Measurements from ENCODE around the gene KANSL3.
"Not testable (repeated sequence)": the region's sequence is repeated elsewhere in the genome, so short reads cannot be mapped to it uniquely, and the experiment has no call there.

The KANSL3 gene

DNA sequence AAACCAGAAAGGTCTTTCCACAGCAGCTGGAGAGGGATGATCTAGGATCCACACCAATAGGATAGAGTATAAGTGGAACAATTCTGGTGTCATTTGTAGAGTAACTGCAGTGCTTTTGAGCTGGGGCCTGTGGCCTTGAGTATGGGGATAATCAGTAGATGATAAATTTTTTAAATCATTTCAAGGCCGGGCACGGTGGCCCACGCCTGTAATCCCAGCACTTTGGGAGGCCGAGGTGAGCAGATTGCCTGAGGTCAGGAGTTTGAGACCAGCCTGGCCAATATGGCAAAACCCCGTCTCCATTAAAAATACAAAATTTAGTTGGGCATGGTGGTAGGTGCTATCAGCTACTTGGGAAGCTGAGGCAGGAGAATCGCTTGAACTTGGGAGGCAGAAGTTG, 80.7 kb downstream of the KANSL3 start:
- H3K9me3 ChIP-seq (ENCODE audit: control insufficient read depth, insufficient read depth, low read length); H3K36me3 ChIP-seq (ENCODE audit: control insufficient read depth, insufficient read depth, low read length); H3K4me3 ChIP-seq (ENCODE audit: low read depth, low read length); H3K4me1 ChIP-seq (ENCODE audit: control insufficient read depth, insufficient read depth, low read length); H3K27me3 ChIP-seq (ENCODE audit: control insufficient read depth, insufficient read depth, low read length); H3K9ac ChIP-seq (ENCODE audit: low read depth, low read length); H3K27ac ChIP-seq (ENCODE audit: low read depth, low read length): not testable (repeated sequence)

GRCh38 chr2:96556441-96557330, 81.4 kb downstream of the KANSL3 start:
- no peak overlapping the region for H3K9ac ChIP-seq (ENCODE audit: low read depth, low read length)
- no peaks in the 10 kb centered on the region for H3K27me3 ChIP-seq (ENCODE audit: control insufficient read depth, insufficient read depth, low read length)
- H3K4me1 ChIP-seq (ENCODE audit: control insufficient read depth, insufficient read depth, low read length), result no peaks in the 10 kb centered on the region
- H3K4me3 ChIP-seq (ENCODE audit: low read depth, low read length), result no peak overlapping the region
- no peaks in the 10 kb centered on the region for H3K36me3 ChIP-seq (ENCODE audit: control insufficient read depth, insufficient read depth, low read length)
- H3K27ac ChIP-seq (ENCODE audit: low read depth, low read length), result peak overlapping the region; percentile 28
- H3K9me3 ChIP-seq (ENCODE audit: control insufficient read depth, insufficient read depth, low read length), result no peaks in the 10 kb centered on the region

- H3K9ac ChIP-seq (ENCODE audit: low read depth, low read length), result no peak overlapping the region
- H3K9me3 ChIP-seq (ENCODE audit: control insufficient read depth, insufficient read depth, low read length), result no peaks in the 10 kb centered on the region
- no peaks in the 10 kb centered on the region for H3K4me1 ChIP-seq (ENCODE audit: control insufficient read depth, insufficient read depth, low read length)
- no peak overlapping the region for H3K4me3 ChIP-seq (ENCODE audit: low read depth, low read length)
- no peaks in the 10 kb centered on the region for H3K36me3 ChIP-seq (ENCODE audit: control insufficient read depth, insufficient read depth, low read length)
- no peak overlapping the region for H3K27ac ChIP-seq (ENCODE audit: low read depth, low read length)
- no peaks in the 10 kb centered on the region for H3K27me3 ChIP-seq (ENCODE audit: control insufficient read depth, insufficient read depth, low read length)
Observed at GRCh38 chr2:96555146-96555610, 82.9 kb downstream of the KANSL3 start.

DNA sequence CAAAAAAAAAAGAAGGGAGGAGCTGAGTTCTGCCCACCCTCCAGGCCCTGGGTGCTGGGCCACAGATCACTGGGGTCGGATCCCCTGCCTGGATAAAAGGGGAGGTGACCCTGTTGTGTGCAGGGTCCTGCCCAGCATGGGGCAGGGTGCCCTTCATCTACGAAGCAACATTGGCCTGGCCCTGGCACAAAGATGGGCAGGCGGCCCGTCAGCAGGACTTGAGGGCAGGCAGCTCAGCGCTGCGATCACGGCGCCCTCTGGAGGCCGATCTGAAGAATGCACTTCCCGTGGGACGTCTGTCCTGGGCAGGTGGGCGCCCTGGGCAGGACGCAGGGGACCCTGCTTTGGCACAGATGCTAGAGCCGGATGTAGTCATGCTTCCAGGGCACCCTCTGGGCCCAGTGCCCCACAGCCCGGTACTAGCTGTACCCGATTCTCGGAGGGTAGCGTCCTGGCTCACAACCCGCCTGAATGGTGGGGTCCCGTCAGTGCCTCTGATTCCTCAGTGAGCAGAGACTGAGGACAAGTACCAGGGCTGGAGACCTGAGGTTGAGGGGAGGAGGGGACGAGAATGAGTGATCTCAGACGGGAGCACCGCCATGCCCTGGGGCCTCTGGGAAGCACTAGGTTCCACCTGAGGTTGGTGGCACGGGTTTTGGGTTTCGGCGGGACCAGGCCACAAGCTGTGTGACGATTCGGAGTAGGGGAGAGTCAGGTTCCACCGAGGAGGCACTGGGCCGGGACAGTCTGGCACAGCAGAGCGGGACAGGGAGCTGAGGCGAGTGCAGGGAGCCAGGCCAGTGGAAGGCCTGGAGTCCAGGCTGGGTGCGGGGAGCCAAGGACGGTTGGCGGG, 83.6 kb downstream of the KANSL3 start:
- Histone ChIP-seq H3K36me3 (ENCODE audit: control insufficient read depth, insufficient read depth, low read length) (no peaks in the 10 kb centered on the region), H3K4me1 (ENCODE audit: control insufficient read depth, insufficient read depth, low read length) (no peaks in the 10 kb centered on the region; the same call in 1 of the 2 replicates), H3K4me3 (ENCODE audit: low read depth, low read length) (no peak overlapping the region), H3K9ac (ENCODE audit: low read depth, low read length) (no peak overlapping the region), H3K27me3 (ENCODE audit: control insufficient read depth, insufficient read depth, low read length) (no peaks in the 10 kb centered on the region), H3K27ac (ENCODE audit: low read depth, low read length) (no peak overlapping the region), H3K9me3 (ENCODE audit: control insufficient read depth, insufficient read depth, low read length) (no peaks in the 10 kb centered on the region)

DNA sequence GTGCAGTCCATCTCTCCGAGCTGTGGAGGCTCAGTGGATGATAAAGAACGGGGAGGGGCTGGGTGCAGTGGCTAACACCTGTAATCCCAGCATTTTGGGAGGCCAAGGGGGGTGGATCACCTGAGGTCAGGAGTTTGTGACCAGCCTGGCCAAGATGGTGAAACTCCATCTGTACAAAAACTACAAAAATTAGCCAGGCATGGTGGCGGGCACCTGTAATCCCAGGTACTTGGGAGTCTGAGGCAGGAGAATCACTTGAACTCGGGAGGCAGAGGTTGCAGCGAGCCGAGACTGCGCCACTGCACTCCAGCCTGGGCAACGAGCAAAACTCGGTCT, 84.2 kb downstream of the KANSL3 start:
- not testable (repeated sequence) for H3K36me3 ChIP-seq (ENCODE audit: control insufficient read depth, insufficient read depth, low read length); H3K9ac ChIP-seq (ENCODE audit: low read depth, low read length); H3K4me1 ChIP-seq (ENCODE audit: control insufficient read depth, insufficient read depth, low read length); H3K9me3 ChIP-seq (ENCODE audit: control insufficient read depth, insufficient read depth, low read length); H3K27me3 ChIP-seq (ENCODE audit: control insufficient read depth, insufficient read depth, low read length); H3K27ac ChIP-seq (ENCODE audit: low read depth, low read length); H3K4me3 ChIP-seq (ENCODE audit: low read depth, low read length)

DNA sequence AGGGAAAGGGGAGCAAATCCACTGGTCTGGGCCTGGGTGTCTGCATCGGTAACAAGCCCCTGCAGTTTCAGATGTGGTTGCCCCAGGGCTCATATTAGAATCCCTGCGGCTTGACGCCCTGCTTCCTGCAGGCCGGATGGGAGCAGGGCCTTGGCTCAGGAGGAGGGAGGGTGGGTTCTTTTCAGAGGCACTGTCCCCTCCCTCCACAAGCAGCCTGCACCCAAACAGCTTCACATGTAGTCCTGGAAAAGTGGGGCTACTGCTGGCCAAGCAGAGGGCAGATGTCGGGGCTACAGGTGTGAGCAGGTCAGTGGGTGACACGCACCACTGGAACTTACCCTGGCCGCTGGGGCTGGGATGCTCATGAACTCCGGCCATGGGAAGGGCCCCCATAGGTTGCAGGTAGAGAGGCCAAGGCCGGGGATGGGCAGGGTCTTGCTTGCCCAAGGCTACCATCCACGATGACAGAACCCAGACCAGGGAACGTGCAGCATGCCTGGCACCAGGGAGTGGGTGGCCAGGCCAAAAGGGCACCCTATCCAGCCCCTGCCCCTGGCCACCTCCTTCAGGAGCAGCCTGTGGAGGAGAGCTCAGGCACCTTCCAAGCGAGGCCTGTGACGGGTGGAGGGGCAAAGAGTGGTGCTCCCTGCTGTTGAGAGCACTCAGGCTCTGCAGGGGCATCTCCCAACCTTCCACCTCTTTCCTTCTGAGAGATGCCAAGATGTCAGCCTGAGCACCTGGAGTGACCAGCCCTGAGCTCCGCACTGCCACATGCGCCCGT, 84.7 kb downstream of the KANSL3 start:
- Histone ChIP-seq H3K36me3 (ENCODE audit: control insufficient read depth, insufficient read depth, low read length) (no peaks in the 10 kb centered on the region), H3K9ac (ENCODE audit: low read depth, low read length) (no peak overlapping the region), H3K9me3 (ENCODE audit: control insufficient read depth, insufficient read depth, low read length) (no peaks in the 10 kb centered on the region), H3K27ac (ENCODE audit: low read depth, low read length) (no peak overlapping the region), H3K4me3 (ENCODE audit: low read depth, low read length) (no peak overlapping the region), H3K27me3 (ENCODE audit: control insufficient read depth, insufficient read depth, low read length) (no peaks in the 10 kb centered on the region), H3K4me1 (ENCODE audit: control insufficient read depth, insufficient read depth, low read length) (no peaks in the 10 kb centered on the region; the same call in 1 of the 2 replicates)

GRCh38 chr2:96552315-96553175, 85.6 kb downstream of the KANSL3 start:
- Histone ChIP-seq H3K4me1 (ENCODE audit: control insufficient read depth, insufficient read depth, low read length) (no peaks in the 10 kb centered on the region; the same call in 1 of the 2 replicates), H3K9me3 (ENCODE audit: control insufficient read depth, insufficient read depth, low read length) (no peaks in the 10 kb centered on the region), H3K27me3 (ENCODE audit: control insufficient read depth, insufficient read depth, low read length) (no peaks in the 10 kb centered on the region), H3K27ac (ENCODE audit: low read depth, low read length) (no peak overlapping the region), H3K4me3 (ENCODE audit: low read depth, low read length) (no peak overlapping the region), H3K9ac (ENCODE audit: low read depth, low read length) (no peak overlapping the region), H3K36me3 (ENCODE audit: control insufficient read depth, insufficient read depth, low read length) (no peaks in the 10 kb centered on the region)

DNA sequence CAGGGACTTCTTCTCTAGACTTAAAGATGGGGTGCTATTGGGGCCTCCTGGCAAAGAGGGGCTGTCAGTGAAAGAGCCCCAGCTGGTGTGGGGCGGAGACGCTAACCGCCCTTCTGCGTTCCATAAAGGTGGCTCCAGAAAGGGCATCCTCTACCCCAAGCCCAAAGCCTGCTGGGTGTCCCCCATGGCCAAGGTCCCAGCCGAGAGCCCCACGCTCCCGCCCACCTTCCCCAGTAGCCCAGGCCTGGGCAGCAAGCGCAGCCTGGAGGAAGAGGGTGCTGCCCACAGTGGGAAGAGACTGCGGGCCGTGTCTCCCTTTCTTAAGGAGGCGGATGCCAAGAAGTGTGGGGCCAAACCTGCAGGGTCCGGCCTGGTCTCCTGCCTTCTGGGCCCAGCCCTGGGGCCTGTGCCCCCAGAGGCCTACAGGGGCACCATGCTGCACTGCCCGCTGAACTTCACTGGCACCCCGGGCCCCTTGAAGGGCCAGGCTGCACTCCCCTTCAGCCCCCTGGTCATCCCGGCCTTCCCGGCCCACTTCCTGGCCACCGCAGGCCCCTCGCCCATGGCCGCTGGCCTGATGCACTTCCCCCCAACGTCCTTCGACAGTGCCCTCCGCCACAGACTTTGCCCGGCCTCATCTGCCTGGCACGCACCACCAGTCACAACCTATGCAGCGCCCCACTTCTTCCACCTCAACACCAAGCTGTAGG, 86.4 kb downstream of the KANSL3 start:
- H3K27me3 ChIP-seq (ENCODE audit: control insufficient read depth, insufficient read depth, low read length), result no peaks in the 10 kb centered on the region
- H3K4me3 ChIP-seq (ENCODE audit: low read depth, low read length), result no peak overlapping the region
- no peak overlapping the region for H3K27ac ChIP-seq (ENCODE audit: low read depth, low read length)
- H3K9me3 ChIP-seq (ENCODE audit: control insufficient read depth, insufficient read depth, low read length), result no peaks in the 10 kb centered on the region
- H3K9ac ChIP-seq (ENCODE audit: low read depth, low read length), result no peak overlapping the region
- H3K36me3 ChIP-seq (ENCODE audit: control insufficient read depth, insufficient read depth, low read length), result no peaks in the 10 kb centered on the region
- no peaks in the 10 kb centered on the region; the same call in 1 of the 2 replicates for H3K4me1 ChIP-seq (ENCODE audit: control insufficient read depth, insufficient read depth, low read length)

DNA sequence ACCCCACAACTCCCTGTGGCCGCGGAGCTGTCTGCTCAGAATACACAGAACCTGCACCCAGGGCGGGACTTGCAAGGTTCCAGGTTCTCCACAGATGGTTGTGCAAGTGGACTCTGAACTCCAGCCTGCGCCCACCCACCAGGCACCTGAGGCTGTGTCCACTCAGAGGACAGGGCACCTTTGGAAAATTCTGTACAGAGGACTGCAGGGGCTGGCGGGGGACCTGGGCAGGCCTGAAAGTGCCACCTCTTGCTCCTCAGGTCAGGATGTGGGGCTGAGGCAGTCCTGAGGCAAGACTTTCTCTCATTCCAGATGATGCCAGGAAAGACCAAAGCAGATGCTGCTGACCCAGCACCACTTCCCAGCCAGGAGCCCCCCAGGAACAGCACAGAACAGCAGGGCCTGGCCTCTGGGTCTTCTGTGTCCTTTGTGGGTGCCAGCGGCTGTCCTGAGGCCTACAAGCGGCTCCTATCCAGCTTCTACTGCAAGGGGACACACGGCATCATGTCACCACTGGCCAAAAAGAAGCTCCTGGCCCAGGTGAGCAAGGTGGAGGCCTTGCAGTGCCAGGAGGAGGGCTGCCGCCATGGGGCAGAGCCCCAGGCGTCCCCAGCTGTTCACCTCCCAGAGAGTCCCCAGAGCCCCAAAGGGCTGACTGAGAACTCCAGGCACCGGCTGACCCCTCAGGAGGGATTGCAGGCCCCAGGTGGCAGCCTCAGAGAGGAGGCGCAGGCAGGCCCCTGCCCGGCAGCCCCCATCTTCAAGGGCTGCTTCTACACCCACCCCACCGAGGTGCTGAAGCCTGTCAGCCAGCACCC, 87.1 kb downstream of the KANSL3 start:
- no peak overlapping the region for H3K27ac ChIP-seq (ENCODE audit: low read depth, low read length)
- no peaks in the 10 kb centered on the region for H3K36me3 ChIP-seq (ENCODE audit: control insufficient read depth, insufficient read depth, low read length)
- no peaks in the 10 kb centered on the region; the same call in 1 of the 2 replicates for H3K4me1 ChIP-seq (ENCODE audit: control insufficient read depth, insufficient read depth, low read length)
- H3K4me3 ChIP-seq (ENCODE audit: low read depth, low read length), result no peak overlapping the region
- H3K27me3 ChIP-seq (ENCODE audit: control insufficient read depth, insufficient read depth, low read length), result no peaks in the 10 kb centered on the region
- H3K9me3 ChIP-seq (ENCODE audit: control insufficient read depth, insufficient read depth, low read length), result no peaks in the 10 kb centered on the region
- no peak overlapping the region for H3K9ac ChIP-seq (ENCODE audit: low read depth, low read length)

Measured in HUES48 (cell line).